Mucosa of stomach (tissue), 1 donor: ENCODE results near the gene KLHL30.

Source experiments
- H3K27me3 ChIP-seq: one replicate; pipeline ENCODE4 v1.7.0; 2013; ENCODE audit warnings: mild to moderate bottlenecking, low read length; ENCODE audit not compliant: control insufficient read depth, insufficient read depth
- H3K36me3 ChIP-seq: one replicate; pipeline ENCODE4 v1.7.0; 2013; ENCODE audit warnings: low read length; ENCODE audit not compliant: control insufficient read depth, insufficient read depth
- H3K4me1 ChIP-seq: one replicate; pipeline ENCODE4 v1.7.0; 2013; ENCODE audit warnings: mild to moderate bottlenecking, low read length; ENCODE audit not compliant: control insufficient read depth, insufficient read depth
- H3K4me3 ChIP-seq: one replicate; pipeline ENCODE4 v1.7.0; 2013; ENCODE audit warnings: low read length
- H3K9ac ChIP-seq: one replicate; pipeline ENCODE4 v1.7.0; 2013; ENCODE audit warnings: mild to moderate bottlenecking, low read length, moderate library complexity
- H3K9me3 ChIP-seq: one replicate; pipeline ENCODE4 v1.7.0; 2013; ENCODE audit warnings: mild to moderate bottlenecking, low read length, moderate library complexity; ENCODE audit not compliant: control insufficient read depth
- donor health status: Pancreatic carcinoma.

KLHL30 gene

GRCh38 chr2:238162251-238162845 is 23.9 kb downstream of the KLHL30 start:
- Histone ChIP-seq H3K27me3 (peaks cover 42% of the 10 kb centered on the region), H3K4me3 (no peak overlapping the region), H3K9ac (no peak overlapping the region), H3K36me3 (no peaks in the 10 kb centered on the region), H3K4me1 (peaks cover 19% of the 10 kb centered on the region), H3K9me3 (no peaks in the 10 kb centered on the region)

- Histone ChIP-seq H3K27me3 (peaks cover 42% of the 10 kb centered on the region), H3K4me3 (no peak overlapping the region), H3K9me3 (no peaks in the 10 kb centered on the region), H3K9ac (no peak overlapping the region), H3K36me3 (no peaks in the 10 kb centered on the region), H3K4me1 (peaks cover 16% of the 10 kb centered on the region)
Observed at GRCh38 chr2:238162846-238163441, 24.5 kb downstream of the KLHL30 start.

- peaks cover 17% of the 10 kb centered on the region for H3K4me1 ChIP-seq
- H3K27me3 ChIP-seq: peaks cover 42% of the 10 kb centered on the region
- no peaks in the 10 kb centered on the region for H3K9me3 ChIP-seq
- H3K36me3 ChIP-seq: no peaks in the 10 kb centered on the region
- no peak overlapping the region for H3K4me3 ChIP-seq
- H3K9ac ChIP-seq: no peak overlapping the region
Observed at GRCh38 chr2:238163481-238164198, 25.2 kb downstream of the KLHL30 start.

GRCh38 chr2:238164906-238165287 is 26.4 kb downstream of the KLHL30 start:
- no peaks in the 10 kb centered on the region for H3K36me3 ChIP-seq
- peaks cover 34% of the 10 kb centered on the region for H3K27me3 ChIP-seq
- H3K9me3 ChIP-seq: no peaks in the 10 kb centered on the region
- peaks cover 27% of the 10 kb centered on the region for H3K4me1 ChIP-seq
- no peak overlapping the region for H3K4me3 ChIP-seq
- no peak overlapping the region for H3K9ac ChIP-seq

- H3K4me1 ChIP-seq: peaks cover 26% of the 10 kb centered on the region
- H3K36me3 ChIP-seq: no peaks in the 10 kb centered on the region
- peaks cover 30% of the 10 kb centered on the region for H3K27me3 ChIP-seq
- no peaks in the 10 kb centered on the region for H3K9me3 ChIP-seq
- no peak overlapping the region for H3K9ac ChIP-seq
- H3K4me3 ChIP-seq: no peak overlapping the region
Observed at GRCh38 chr2:238165288-238165921, 26.9 kb downstream of the KLHL30 start.

- Histone ChIP-seq H3K27me3 (peaks cover 29% of the 10 kb centered on the region), H3K9ac (no peak overlapping the region), H3K4me1 (peaks cover 29% of the 10 kb centered on the region), H3K36me3 (no peaks in the 10 kb centered on the region), H3K9me3 (no peaks in the 10 kb centered on the region), H3K4me3 (no peak overlapping the region)
Observed at GRCh38 chr2:238166391-238167343, 28.2 kb downstream of the KLHL30 start.

- H3K27me3 ChIP-seq: peaks cover 24% of the 10 kb centered on the region
- H3K4me1 ChIP-seq: peaks cover 29% of the 10 kb centered on the region
- no peaks in the 10 kb centered on the region for H3K9me3 ChIP-seq
- no peak overlapping the region for H3K9ac ChIP-seq
- no peaks in the 10 kb centered on the region for H3K36me3 ChIP-seq
- no peak overlapping the region for H3K4me3 ChIP-seq
Observed at GRCh38 chr2:238167344-238167715, 28.9 kb downstream of the KLHL30 start.

GRCh38 chr2:238167761-238168160 is 29.3 kb downstream of the KLHL30 start:
- Histone ChIP-seq H3K9ac (no peak overlapping the region), H3K36me3 (peaks cover 4% of the 10 kb centered on the region), H3K9me3 (no peaks in the 10 kb centered on the region), H3K4me1 (peaks cover 29% of the 10 kb centered on the region), H3K27me3 (peaks cover 21% of the 10 kb centered on the region), H3K4me3 (no peak overlapping the region)

- no peak overlapping the region for H3K4me3 ChIP-seq
- H3K27me3 ChIP-seq: peaks cover 14% of the 10 kb centered on the region
- peaks cover 29% of the 10 kb centered on the region for H3K4me1 ChIP-seq
- H3K9me3 ChIP-seq: no peaks in the 10 kb centered on the region
- no peak overlapping the region for H3K9ac ChIP-seq
- H3K36me3 ChIP-seq: peaks cover 11% of the 10 kb centered on the region
Observed at GRCh38 chr2:238168196-238169047, 30.0 kb downstream of the KLHL30 start.

- H3K4me1 ChIP-seq: peaks cover 29% of the 10 kb centered on the region
- no peak overlapping the region for H3K9ac ChIP-seq
- no peaks in the 10 kb centered on the region for H3K9me3 ChIP-seq
- peaks cover 9% of the 10 kb centered on the region for H3K27me3 ChIP-seq
- H3K36me3 ChIP-seq: peaks cover 16% of the 10 kb centered on the region
- H3K4me3 ChIP-seq: no peak overlapping the region
Observed at GRCh38 chr2:238169048-238169707, 30.7 kb downstream of the KLHL30 start.
